Measurements from ENCODE around the gene TOGARAM2.

TOGARAM2 gene

GRCh38 chr2:29024882-29025430 is 43.9 kb downstream of the TOGARAM2 start:
- no peak for DNase-seq

- no peak for DNase-seq
Observed at GRCh38 chr2:29025711-29026110, 44.6 kb downstream of the TOGARAM2 start.

GRCh38 chr2:29031046-29031445 is 49.9 kb downstream of the TOGARAM2 start:
- no peak for DNase-seq

GRCh38 chr2:29032189-29032588 is 51.1 kb downstream of the TOGARAM2 start:
- DNase-seq = no peak

GRCh38 chr2:29033172-29033571 is 52.1 kb downstream of the TOGARAM2 start:
- no peak for DNase-seq

GRCh38 chr2:29033656-29034055 is 52.6 kb downstream of the TOGARAM2 start:
- no peak for DNase-seq

- no peak for DNase-seq
Observed at GRCh38 chr2:29035016-29035745, 54.1 kb downstream of the TOGARAM2 start.

GRCh38 chr2:29039718-29040480 is 58.8 kb downstream of the TOGARAM2 start:
- no peak for DNase-seq

GRCh38 chr2:29040552-29040951 is 59.5 kb downstream of the TOGARAM2 start:
- DNase-seq = no peak

GRCh38 chr2:29041161-29041660 is 60.1 kb downstream of the TOGARAM2 start:
- DNase-seq = no peak

- DNase-seq = no peak
Observed at GRCh38 chr2:29042561-29043075, 61.5 kb downstream of the TOGARAM2 start.

- no peak for DNase-seq
Observed at GRCh38 chr2:29044459-29044858, 63.4 kb downstream of the TOGARAM2 start.

- DNase-seq = no peak
Observed at GRCh38 chr2:29046321-29046720, 65.2 kb downstream of the TOGARAM2 start.

- DNase-seq = no peak
Observed at GRCh38 chr2:29047083-29047845, 66.2 kb downstream of the TOGARAM2 start.

GRCh38 chr2:29050591-29050990 is 69.5 kb downstream of the TOGARAM2 start:
- DNase-seq = no peak

- DNase-seq = no peak
Observed at GRCh38 chr2:29051730-29052129, 70.6 kb downstream of the TOGARAM2 start.

GRCh38 chr2:29052807-29053206 is 71.7 kb downstream of the TOGARAM2 start:
- DNase-seq = no peak

- no peak for DNase-seq
Observed at GRCh38 chr2:29053223-29053622, 72.1 kb downstream of the TOGARAM2 start.

- no peak for DNase-seq
Observed at GRCh38 chr2:29053670-29054400, 72.7 kb downstream of the TOGARAM2 start.

GRCh38 chr2:29054430-29054829 is 73.3 kb downstream of the TOGARAM2 start:
- no peak for DNase-seq

GRCh38 chr2:29055601-29056000 is 74.5 kb downstream of the TOGARAM2 start:
- DNase-seq = no peak

GRCh38 chr2:29056452-29056851 is 75.4 kb downstream of the TOGARAM2 start:
- no peak for DNase-seq

Data from activated CD4-positive, alpha-beta T cell treated with anti-CD3 and anti-CD28 coated beads, Interleukin-10, Interleukin-2, amounts not matched to agents 100 ng/mL and 50 ng/mL, durations not matched to agents 16 hours and 8 hours (primary cell).